GM23248 (cell line): ENCODE measurements around the gene PNRC1. TPM values are rescaled to one million over a fixed set of nuclear protein-coding genes. Genes with fewer than 3 reads are reported as not detected.
"Not testable (repeated sequence)": the region's sequence is repeated elsewhere in the genome, so short reads cannot be mapped to it uniquely, and the experiment has no call there.

Experiments
- DNase-seq: peaks from one replicate; pipeline ENCODE4 v3.0.0-alpha.2; 2015
- H2AFZ ChIP-seq: fragments of 200-600 bp; sonication (generic); 2 replicates; pipeline ENCODE4 v1.6.1; 2016; ENCODE audit warnings: antibody characterized with exemption
- H3F3A ChIP-seq: fragments of 200-600 bp; sonication (generic); 2 replicates; pipeline ENCODE4 v1.6.1; 2016; ENCODE audit warnings: mild to moderate bottlenecking, antibody characterized with exemption, mixed run types; ENCODE audit not compliant: insufficient read depth
- H3K27ac ChIP-seq: fragments of 200-600 bp; sonication (generic); 2 replicates; pipeline ENCODE4 v1.5.1; 2016; ENCODE audit warnings: mild to moderate bottlenecking
- H3K27me3 ChIP-seq: fragments of 200-600 bp; sonication (generic); replicated peaks from 2 replicates; pipeline ENCODE4 v1.6.1; 2016; ENCODE audit warnings: mild to moderate bottlenecking; ENCODE audit not compliant: insufficient read depth
- H3K36me3 ChIP-seq: fragments of 200-600 bp; sonication (generic); 2 replicates; pipeline ENCODE4 v1.6.1; 2016; ENCODE audit warnings: low read depth, mild to moderate bottlenecking
- H3K4me1 ChIP-seq: fragments of 200-600 bp; sonication (generic); 2 replicates; pipeline ENCODE4 v1.6.1; 2016; ENCODE audit warnings: mild to moderate bottlenecking; ENCODE audit not compliant: insufficient read depth
- H3K4me2 ChIP-seq: fragments of 200-600 bp; sonication (generic); one replicate; pipeline ENCODE4 v1.6.1; 2016; ENCODE audit warnings: mild to moderate bottlenecking; ENCODE audit not compliant: unreplicated experiment
- H3K4me3 ChIP-seq: fragments of 200-600 bp; sonication (generic); 2 replicates; pipeline ENCODE4 v1.5.1; 2016; ENCODE audit warnings: mild to moderate bottlenecking
- H3K79me2 ChIP-seq: fragments of 200-600 bp; sonication (generic); 2 replicates; pipeline ENCODE4 v1.6.1; 2016; ENCODE audit warnings: mild to moderate bottlenecking; ENCODE audit not compliant: insufficient read depth
- H3K9ac ChIP-seq: fragments of 200-600 bp; sonication (generic); 2 replicates; pipeline ENCODE4 v1.6.1; 2016; ENCODE audit warnings: mild to moderate bottlenecking
- H3K9me2 ChIP-seq: fragments of 200-600 bp; sonication (generic); 2 replicates; pipeline ENCODE4 v1.6.1; 2016; ENCODE audit warnings: mixed run types, mild to moderate bottlenecking, moderate library complexity; ENCODE audit not compliant: insufficient read depth
- H3K9me3 ChIP-seq: fragments of 200-600 bp; sonication (generic); one replicate; pipeline ENCODE4 v1.6.1; 2017; ENCODE audit warnings: low read depth
- H4K20me1 ChIP-seq: fragments of 200-600 bp; sonication (generic); 2 replicates; pipeline ENCODE4 v1.6.0; 2016; ENCODE audit not compliant: insufficient read depth
- EZH2 ChIP-seq: fragments of 200-600 bp; sonication (generic); IDR thresholded peaks from 2 replicates; pipeline ENCODE4 v1.6.1; 2018; ENCODE audit warnings: antibody characterized with exemption, mild to moderate bottlenecking; ENCODE audit not compliant: insufficient read depth, poor library complexity, severe bottlenecking
- EZH2phosphoT487 ChIP-seq: fragments of 200-600 bp; sonication (generic); IDR thresholded peaks from 2 replicates; pipeline ENCODE4 v1.6.1; 2018; ENCODE audit warnings: antibody characterized with exemption, moderate library complexity, mild to moderate bottlenecking, low read depth; ENCODE audit not compliant: insufficient read depth
- WGBS, 2 experiments: methylation state at CpG; one replicate each; pipeline ENCODE4 v1.1.6; 2015 to 2017; ENCODE audit warnings: low lambda C conversion rate in 2 of 2, low coverage in 1 of 2; ENCODE audit errors: missing lambda C conversion rate in 2 of 2; 5-methylcytosine and 5-hydroxymethylcytosine counted together
- in situ Hi-C: fragments of 300-500 bp; cut with MboI; formaldehyde crosslinking; loops from 2 replicates; pipeline ENCODE4 v1.15.0; 2020
- polyA plus RNA-seq: library from polyadenylated mRNA; unstranded; fragments of >200 nt; fragmentation: Nextera tagmentation; extraction: Ambion mirVana; gene quantifications from 2 replicates; pipeline ENCODE4 v1.2.1, GENCODE V29; 2016
- total RNA-seq: library from RNA; depleted of rRNA; stranded (reverse); fragments of >200 nt; shearing (Covaris generic); gene quantifications from 2 replicates; pipeline ENCODE4 v1.2.3, GENCODE V29; 2014

PNRC1 gene
- total and polyA plus RNA-seq, 2 experiments from 2014 or later: 57.9 to 103 TPM

GRCh38 chr6:89121934-89122333 lies 41.4 kb downstream of the PNRC1 start:
- WGBS, 2 experiments: 39 to 41% methylated on average over 1 of the region's 1 CpG
- in situ Hi-C loops: no loop called here
- no peak overlapping the region for H3K27ac ChIP-seq

GRCh38 chr6:89122625-89123024 lies 42.1 kb downstream of the PNRC1 start:
- H3K79me2 ChIP-seq: no peaks in the 10 kb centered on the region
- TF ChIP-seq EZH2phosphoT487: no peak
- no peak for TF ChIP-seq EZH2
- no peaks in the 10 kb centered on the region for H3K4me1 ChIP-seq
- H3K9ac ChIP-seq: no peak overlapping the region
- H3K27me3 ChIP-seq: no peaks in the 10 kb centered on the region
- H3F3A ChIP-seq: 0 out of 2 replicates have a peak, but pooled peaks cover 6% of the 10 kb centered on the region
- no peak overlapping the region for H3K27ac ChIP-seq
- H3K36me3 ChIP-seq: no peaks in the 10 kb centered on the region
- no peak overlapping the region for H3K4me2 ChIP-seq
- no peak overlapping the region for H3K4me3 ChIP-seq
- no peak overlapping the region for H2AFZ ChIP-seq
- no peaks in the 10 kb centered on the region for H4K20me1 ChIP-seq
- H3K9me2 ChIP-seq: no peaks in the 10 kb centered on the region
- DNase-seq: peak; percentile 66
- in situ Hi-C loops: no loop called here
- no peaks in the 10 kb centered on the region for H3K9me3 ChIP-seq

More at GRCh38 chr6:89121934-89122333, 41.4 kb downstream of the PNRC1 start:
- TF ChIP-seq EZH2: no peak
- TF ChIP-seq EZH2phosphoT487: no peak
- H3K36me3 ChIP-seq: no peaks in the 10 kb centered on the region
- no peak overlapping the region for H2AFZ ChIP-seq
- H3K27me3 ChIP-seq: no peaks in the 10 kb centered on the region
- H3F3A ChIP-seq: 0 out of 2 replicates have a peak, but pooled peaks cover 6% of the 10 kb centered on the region
- no peak for DNase-seq
- H3K9me2 ChIP-seq: no peaks in the 10 kb centered on the region
- no peaks in the 10 kb centered on the region for H3K4me1 ChIP-seq
- H3K9ac ChIP-seq: no peak overlapping the region
- H4K20me1 ChIP-seq: no peaks in the 10 kb centered on the region
- H3K4me3 ChIP-seq: no peak overlapping the region
- no peaks in the 10 kb centered on the region for H3K79me2 ChIP-seq
- H3K4me2 ChIP-seq: no peak overlapping the region
- no peaks in the 10 kb centered on the region for H3K9me3 ChIP-seq

- H3K4me1 ChIP-seq, H4K20me1 ChIP-seq, H3F3A ChIP-seq, H3K36me3 ChIP-seq, H3K79me2 ChIP-seq, H2AFZ ChIP-seq, H3K9me3 ChIP-seq, DNase-seq, H3K27ac ChIP-seq, H3K4me2 ChIP-seq, in situ Hi-C loops, H3K4me3 ChIP-seq, H3K27me3 ChIP-seq, H3K9me2 ChIP-seq, H3K9ac ChIP-seq: not testable (repeated sequence)
- 79 to 86% methylated on average over 2 of the region's 2 CpGs for WGBS, 2 experiments
These were observed 47.7 kb downstream of the PNRC1 start for GRCh38 chr6:89128256-89128671.

GRCh38 chr6:89131599-89131998 lies 51.0 kb downstream of the PNRC1 start:
- no peaks in the 10 kb centered on the region for H3K27me3 ChIP-seq
- no peak for DNase-seq
- no peak overlapping the region for H3K4me3 ChIP-seq
- H3K4me2 ChIP-seq: no peak overlapping the region
- in situ Hi-C loops: no loop called here
- no peak overlapping the region for H3K9ac ChIP-seq
- no peak overlapping the region for H3K27ac ChIP-seq
- no peaks in the 10 kb centered on the region for H4K20me1 ChIP-seq
- no peaks in the 10 kb centered on the region for H3F3A ChIP-seq
- no peak overlapping the region for H2AFZ ChIP-seq
- no peaks in the 10 kb centered on the region for H3K4me1 ChIP-seq
- no peaks in the 10 kb centered on the region for H3K79me2 ChIP-seq
- WGBS, 2 experiments: 89 to 92% methylated on average over 3 of the region's 3 CpGs
- TF ChIP-seq EZH2: no peak
- no peak for TF ChIP-seq EZH2phosphoT487
- no peaks in the 10 kb centered on the region for H3K36me3 ChIP-seq
- H3K9me2 ChIP-seq: no peaks in the 10 kb centered on the region
- H3K9me3 ChIP-seq: no peaks in the 10 kb centered on the region

GRCh38 chr6:89132057-89132456 lies 51.5 kb downstream of the PNRC1 start:
- DNase-seq: no peak
- Histone ChIP-seq H3K9me3 (no peaks in the 10 kb centered on the region), H3K9me2 (no peaks in the 10 kb centered on the region), H3K4me3 (no peak overlapping the region), H3K4me1 (no peaks in the 10 kb centered on the region), H3K79me2 (no peaks in the 10 kb centered on the region), H3K9ac (no peak overlapping the region), H4K20me1 (no peaks in the 10 kb centered on the region), H3F3A (no peaks in the 10 kb centered on the region), H3K27ac (no peak overlapping the region), H2AFZ (no peak overlapping the region), H3K27me3 (no peaks in the 10 kb centered on the region), H3K36me3 (no peaks in the 10 kb centered on the region), H3K4me2 (no peak overlapping the region)
- WGBS, 2 experiments: 91 to 92% methylated on average over 2 of the region's 2 CpGs
- in situ Hi-C loops: no loop called here
- TF ChIP-seq EZH2phosphoT487 (no peak), EZH2 (no peak)
